Measurements from ENCODE around the gene TJAP1.

TJAP1 gene

DNA sequence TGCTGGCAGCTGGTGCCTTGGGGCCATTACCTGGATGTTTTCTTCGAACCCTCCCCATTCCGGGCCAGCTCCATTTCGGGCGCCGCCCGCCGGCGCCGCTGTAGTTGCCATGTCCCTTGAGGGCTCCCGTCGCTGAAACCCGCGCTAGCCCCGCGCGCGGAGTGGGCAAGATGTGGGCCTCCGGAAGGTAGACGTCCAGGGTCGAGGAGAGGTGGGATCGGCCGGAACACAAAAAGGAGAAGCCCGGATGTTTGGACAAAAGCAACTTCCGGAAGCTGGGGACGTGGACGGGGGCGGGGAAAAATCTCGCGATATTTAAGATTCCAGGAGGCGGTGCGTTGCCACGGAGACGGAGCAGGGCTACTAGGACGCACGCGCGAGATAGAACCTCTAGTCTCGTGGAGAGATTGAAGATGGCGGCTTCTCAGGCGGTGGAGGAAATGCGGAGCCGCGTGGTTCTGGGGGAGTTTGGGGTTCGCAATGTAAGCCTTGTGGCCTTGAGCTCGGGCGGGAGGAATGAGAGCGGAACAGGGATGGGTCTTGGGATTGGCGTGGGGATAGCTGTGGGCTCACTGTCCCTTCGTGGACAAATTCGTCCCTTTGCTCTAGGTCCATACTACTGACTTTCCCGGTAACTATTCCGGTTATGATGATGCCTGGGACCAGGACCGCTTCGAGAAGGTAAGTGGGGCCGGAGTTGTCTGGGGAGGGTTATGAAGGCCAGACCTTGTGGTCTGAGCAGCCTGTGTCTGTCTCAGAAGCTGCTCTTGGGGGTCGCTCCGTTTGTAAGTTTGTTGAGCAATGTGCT, 39.5 kb downstream of the TJAP1 start, which contains the start of the genes POLR1C and YIPF3:
Gene POLR1C (plus strand): TSS at position 393 of the 808 bp plus-strand sequence. CDS start 21 bp downstream, at position 414.
Gene YIPF3 (minus strand): TSS at position 230 of the 808 bp plus-strand sequence. CDS start 119 bp downstream, at position 111.
- TF ChIP-seq, protein P1, sequence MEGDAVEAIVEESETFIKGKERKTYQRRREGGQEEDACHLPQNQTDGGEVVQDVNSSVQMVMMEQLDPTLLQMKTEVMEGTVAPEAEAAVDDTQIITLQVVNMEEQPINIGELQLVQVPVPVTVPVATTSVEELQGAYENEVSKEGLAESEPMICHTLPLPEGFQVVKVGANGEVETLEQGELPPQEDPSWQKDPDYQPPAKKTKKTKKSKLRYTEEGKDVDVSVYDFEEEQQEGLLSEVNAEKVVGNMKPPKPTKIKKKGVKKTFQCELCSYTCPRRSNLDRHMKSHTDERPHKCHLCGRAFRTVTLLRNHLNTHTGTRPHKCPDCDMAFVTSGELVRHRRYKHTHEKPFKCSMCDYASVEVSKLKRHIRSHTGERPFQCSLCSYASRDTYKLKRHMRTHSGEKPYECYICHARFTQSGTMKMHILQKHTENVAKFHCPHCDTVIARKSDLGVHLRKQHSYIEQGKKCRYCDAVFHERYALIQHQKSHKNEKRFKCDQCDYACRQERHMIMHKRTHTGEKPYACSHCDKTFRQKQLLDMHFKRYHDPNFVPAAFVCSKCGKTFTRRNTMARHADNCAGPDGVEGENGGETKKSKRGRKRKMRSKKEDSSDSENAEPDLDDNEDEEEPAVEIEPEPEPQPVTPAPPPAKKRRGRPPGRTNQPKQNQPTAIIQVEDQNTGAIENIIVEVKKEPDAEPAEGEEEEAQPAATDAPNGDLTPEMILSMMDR (IDR thresholded peaks at IDR 0.05; ENCODE audit: low read length): no peak
- TF ChIP-seq EZH2 (IDR thresholded peaks at IDR 0.05; ENCODE audit: borderline replicate concordance, low read length): no peak

GRCh38 chr6:43517505-43518357, 40.4 kb downstream of the TJAP1 start:
- H3K4me3 ChIP-seq (ENCODE audit: low read depth, low read length, poor library complexity, severe bottlenecking): peak overlapping the region; percentile 96
- no peak for TF ChIP-seq EZH2 (IDR thresholded peaks at IDR 0.05; ENCODE audit: borderline replicate concordance, low read length)
- TF ChIP-seq, protein P1 (IDR thresholded peaks at IDR 0.05; ENCODE audit: low read length): no peak
- H4K20me1 ChIP-seq (ENCODE audit: insufficient read depth, low read length): no peaks in the 10 kb centered on the region
- peak overlapping the region; percentile 98 for H3K9ac ChIP-seq (ENCODE audit: low read length)
- peak overlapping the region; percentile 95 for H3K4me2 ChIP-seq (ENCODE audit: low read length)
- H3K36me3 ChIP-seq (ENCODE audit: insufficient read depth, low read length): peaks cover 66% of the 10 kb centered on the region
- H3K79me2 ChIP-seq (ENCODE audit: insufficient read depth, low read length): peaks cover 30% of the 10 kb centered on the region
- H3F3A ChIP-seq (ENCODE audit: insufficient read depth, low read length): no peaks in the 10 kb centered on the region
- no peaks in the 10 kb centered on the region for H3K9me2 ChIP-seq (ENCODE audit: low read depth, low read length)
- H3K9me3 ChIP-seq (ENCODE audit: low read length): no peaks in the 10 kb centered on the region
- peak overlapping the region; percentile 46 for H3K27ac ChIP-seq (ENCODE audit: low read depth, low read length, poor library complexity, severe bottlenecking)
- H3K4me1 ChIP-seq (ENCODE audit: insufficient read depth, low read length, severe bottlenecking): peaks cover 26% of the 10 kb centered on the region
- no peaks in the 10 kb centered on the region for H3K27me3 ChIP-seq (ENCODE audit: insufficient read depth, low read length)
- no peak overlapping the region for H2AFZ ChIP-seq (ENCODE audit: low read length)

More for the DNA sequence above, 39.5 kb downstream of the TJAP1 start, which contains the start of the genes POLR1C and YIPF3:
- Histone ChIP-seq H2AFZ (ENCODE audit: low read length) (no peak within 1 kb of the TSS), H3K36me3 (ENCODE audit: insufficient read depth, low read length) (peaks cover 66% of the 10 kb centered on the region), H3K9ac (ENCODE audit: low read length) (peak within 1 kb of the TSS; percentile 98), H3F3A (ENCODE audit: insufficient read depth, low read length) (no peaks in the 10 kb centered on the region), H3K4me1 (ENCODE audit: insufficient read depth, low read length, severe bottlenecking) (peaks cover 26% of the 10 kb centered on the region), H3K4me2 (ENCODE audit: low read length) (peak within 1 kb of the TSS; percentile 95), H3K9me2 (ENCODE audit: low read depth, low read length) (no peaks in the 10 kb centered on the region), H3K79me2 (ENCODE audit: insufficient read depth, low read length) (peaks cover 30% of the 10 kb centered on the region), H3K27ac (ENCODE audit: low read depth, low read length, poor library complexity, severe bottlenecking) (peak within 1 kb of the TSS; percentile 46), H3K4me3 (ENCODE audit: low read depth, low read length, poor library complexity, severe bottlenecking) (peak within 1 kb of the TSS; percentile 96), H3K9me3 (ENCODE audit: low read length) (no peaks in the 10 kb centered on the region), H3K27me3 (ENCODE audit: insufficient read depth, low read length) (no peaks in the 10 kb centered on the region), H4K20me1 (ENCODE audit: insufficient read depth, low read length) (no peaks in the 10 kb centered on the region)

GRCh38 chr6:43520097-43520496, 42.7 kb downstream of the TJAP1 start:
- Histone ChIP-seq H3K79me2 (ENCODE audit: insufficient read depth, low read length) (peaks cover 30% of the 10 kb centered on the region), H3F3A (ENCODE audit: insufficient read depth, low read length) (no peaks in the 10 kb centered on the region), H3K9me2 (ENCODE audit: low read depth, low read length) (no peaks in the 10 kb centered on the region), H4K20me1 (ENCODE audit: insufficient read depth, low read length) (no peaks in the 10 kb centered on the region), H3K4me1 (ENCODE audit: insufficient read depth, low read length, severe bottlenecking) (peaks cover 26% of the 10 kb centered on the region), H3K9me3 (ENCODE audit: low read length) (no peaks in the 10 kb centered on the region), H3K4me3 (ENCODE audit: low read depth, low read length, poor library complexity, severe bottlenecking) (no peak overlapping the region), H3K27me3 (ENCODE audit: insufficient read depth, low read length) (no peaks in the 10 kb centered on the region), H3K36me3 (ENCODE audit: insufficient read depth, low read length) (peaks cover 71% of the 10 kb centered on the region), H2AFZ (ENCODE audit: low read length) (no peak overlapping the region), H3K4me2 (ENCODE audit: low read length) (no peak overlapping the region), H3K9ac (ENCODE audit: low read length) (no peak overlapping the region), H3K27ac (ENCODE audit: low read depth, low read length, poor library complexity, severe bottlenecking) (no peak overlapping the region)
- TF ChIP-seq, protein P1 (IDR thresholded peaks at IDR 0.05; ENCODE audit: low read length): no peak
- no peak for TF ChIP-seq EZH2 (IDR thresholded peaks at IDR 0.05; ENCODE audit: borderline replicate concordance, low read length)

All from OCI-LY1 (cell line).